HG02970 (cell line): ENCODE measurements around the gene MYH9.
"Not testable (repeated sequence)": the region's sequence is repeated elsewhere in the genome, so short reads cannot be mapped to it uniquely, and the experiment has no call there.

ENCODE experiments used
- ATAC-seq: cut with Tn5 transposase; IDR thresholded peaks from one replicate; pipeline ENCODE4 v1.9.1; 2021; ENCODE audit warnings: mild to moderate bottlenecking, moderate library complexity, moderate number of reproducible peaks; ENCODE audit not compliant: unreplicated experiment, low FRiP score

The MYH9 gene

GRCh38 chr22:36387959-36388726, at the start of gene MYH9:
MYH9 (minus strand) TSS chr22:36387967; CDS start chr22:36349236, 38,731 bp downstream.
- peak; percentile 70 for ATAC-seq

GRCh38 chr22:36435516-36436415, 48.0 kb upstream of the MYH9 start:
- ATAC-seq: no peak

DNA sequence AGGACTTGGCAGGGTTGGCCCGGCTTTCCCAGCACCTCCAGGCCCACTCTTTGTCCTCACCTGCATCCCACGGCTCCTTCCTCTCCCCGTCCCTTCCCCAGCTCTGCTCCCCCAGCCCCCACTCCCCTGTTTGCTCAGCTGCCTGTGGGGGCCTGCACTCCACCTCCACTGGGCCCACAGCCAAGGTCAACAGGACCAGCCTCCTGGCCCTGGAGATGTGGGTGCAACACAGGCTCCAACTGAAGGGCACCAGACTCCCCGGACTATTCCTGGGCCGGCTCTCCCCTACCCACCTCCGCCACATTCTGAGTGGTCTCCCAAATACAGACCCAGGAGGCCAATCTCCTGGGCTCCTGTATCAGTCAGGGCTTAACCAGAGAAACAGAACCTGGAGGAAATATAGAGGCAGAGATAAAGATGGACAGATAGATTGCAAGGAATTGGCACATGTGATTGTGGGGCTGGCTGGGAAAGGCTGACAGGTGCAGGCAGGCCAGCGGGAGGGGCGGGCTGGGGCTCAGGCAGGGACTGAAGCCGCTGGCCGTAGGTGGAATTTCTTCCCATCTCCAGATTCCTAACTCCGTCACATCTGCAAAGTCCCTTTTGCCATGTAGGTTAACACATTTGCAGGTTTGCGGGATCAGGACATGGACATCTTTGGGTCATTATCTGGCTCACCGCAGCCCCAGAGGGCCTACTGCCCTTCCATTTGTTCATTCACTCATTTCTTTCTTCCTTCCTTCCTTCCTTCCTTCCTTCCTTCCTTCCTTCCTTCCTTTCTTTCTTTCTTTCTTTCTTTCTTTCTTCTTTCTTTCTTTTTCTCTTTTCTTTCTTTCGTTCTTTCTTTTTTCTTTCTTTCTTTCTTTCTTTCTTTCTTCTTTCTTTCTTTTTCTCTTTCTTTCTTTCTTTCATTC, 45.8 kb upstream of the MYH9 start:
- no peak for ATAC-seq

GRCh38 chr22:36432592-36433317, 45.0 kb upstream of the MYH9 start:
- no peak for ATAC-seq

GRCh38 chr22:36431977-36432376, 44.2 kb upstream of the MYH9 start:
- no peak for ATAC-seq

DNA sequence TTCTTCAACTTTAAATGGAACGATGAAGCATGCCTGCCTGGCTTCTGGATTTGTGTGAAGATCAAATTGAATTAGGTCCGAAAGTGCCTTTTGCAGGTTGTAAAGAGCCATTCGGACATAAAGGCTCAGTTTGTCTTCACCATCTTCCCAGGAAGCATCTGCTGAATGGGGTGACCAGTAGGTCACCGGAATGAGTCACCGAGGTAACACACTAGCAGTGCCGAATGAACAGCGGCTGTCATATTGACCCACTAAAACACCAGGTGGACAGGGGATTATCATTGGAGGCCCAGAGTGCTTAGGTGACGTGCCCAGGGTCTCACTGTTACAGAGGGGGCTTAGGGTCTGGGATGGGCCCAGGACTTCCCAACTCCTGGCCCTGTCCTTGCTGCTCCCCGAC, 43.1 kb upstream of the MYH9 start:
- ATAC-seq: no peak

DNA sequence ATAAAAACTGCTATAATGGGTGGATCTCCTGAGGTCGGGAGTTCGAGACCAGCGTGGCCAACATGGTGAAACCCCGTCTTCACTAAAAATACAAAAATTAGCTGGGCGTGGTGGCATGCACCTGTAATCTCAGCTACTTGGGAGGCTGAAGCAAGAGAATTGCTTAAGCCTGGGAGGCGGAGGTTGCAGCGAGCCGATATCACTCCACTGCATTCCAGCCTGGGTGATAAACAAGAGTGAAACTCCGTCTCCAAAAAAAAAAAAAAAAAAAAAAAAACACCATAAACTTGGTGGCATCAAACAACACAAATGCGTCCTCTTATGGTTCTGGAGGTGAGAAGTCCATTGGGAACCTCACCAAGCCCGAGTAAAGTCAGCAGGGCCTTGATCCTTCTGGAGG, 40.2 kb upstream of the MYH9 start:
- not testable (repeated sequence) for ATAC-seq

- ATAC-seq: no peak
These were observed 38.3 kb upstream of the MYH9 start for GRCh38 chr22:36425977-36426523.

GRCh38 chr22:36424901-36425579, 37.3 kb upstream of the MYH9 start:
- no peak for ATAC-seq

DNA sequence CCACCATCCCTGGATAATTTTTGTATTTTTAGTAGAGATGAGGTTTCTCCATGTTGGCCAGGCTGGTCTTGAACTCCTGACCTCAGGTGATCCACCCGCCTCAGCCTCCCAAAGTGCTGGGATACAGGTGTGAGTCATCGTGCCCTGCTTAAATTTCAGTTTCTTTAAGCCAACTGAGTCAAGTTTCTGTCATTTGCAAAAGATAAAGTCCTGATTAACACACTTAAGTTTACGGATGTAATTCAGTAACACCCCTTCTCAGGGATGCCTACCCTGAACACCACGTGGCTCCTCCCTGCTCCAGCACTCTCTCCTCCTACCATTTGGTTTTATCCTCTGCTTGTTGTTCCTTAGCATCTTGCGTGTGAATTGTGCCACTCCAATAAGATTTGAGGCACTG, 36.7 kb upstream of the MYH9 start:
- not testable (repeated sequence) for ATAC-seq

GRCh38 chr22:36423461-36424404, 36.0 kb upstream of the MYH9 start:
- ATAC-seq: no peak

DNA sequence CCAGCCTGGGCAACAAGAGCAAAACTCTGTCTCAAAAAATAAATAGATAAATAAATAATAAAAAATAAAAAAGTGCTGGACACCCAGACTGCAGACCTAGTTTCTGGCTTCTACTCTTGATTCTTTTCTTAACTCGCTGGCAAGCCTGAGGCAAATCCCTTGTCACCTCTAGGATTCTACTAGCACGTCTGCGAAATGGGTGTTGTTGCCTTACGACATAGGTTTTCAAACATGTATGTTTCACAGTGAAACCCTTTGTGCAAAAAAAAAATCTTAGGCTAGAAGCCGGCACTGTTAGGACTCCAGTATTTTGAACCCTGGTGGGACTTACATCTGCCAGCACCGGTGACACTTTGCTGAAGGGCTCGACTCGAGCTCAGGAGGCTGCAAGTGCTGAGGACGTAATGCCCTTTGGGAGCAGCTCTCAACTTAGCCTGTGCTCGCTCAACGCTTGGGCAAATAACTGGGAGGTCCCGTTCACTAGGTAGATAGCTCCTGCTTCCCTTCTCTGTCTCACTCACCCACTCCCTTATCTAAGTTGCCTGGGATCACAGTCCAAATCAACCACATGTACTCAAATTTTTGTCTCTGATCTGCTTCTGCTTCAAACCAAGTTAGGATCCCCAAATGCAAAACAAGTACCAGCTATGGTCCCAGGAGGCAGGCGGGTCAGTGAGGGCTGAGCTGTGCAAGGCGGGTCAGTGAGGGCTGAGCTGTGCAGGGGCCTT, 34.7 kb upstream of the MYH9 start:
- no peak for ATAC-seq

DNA sequence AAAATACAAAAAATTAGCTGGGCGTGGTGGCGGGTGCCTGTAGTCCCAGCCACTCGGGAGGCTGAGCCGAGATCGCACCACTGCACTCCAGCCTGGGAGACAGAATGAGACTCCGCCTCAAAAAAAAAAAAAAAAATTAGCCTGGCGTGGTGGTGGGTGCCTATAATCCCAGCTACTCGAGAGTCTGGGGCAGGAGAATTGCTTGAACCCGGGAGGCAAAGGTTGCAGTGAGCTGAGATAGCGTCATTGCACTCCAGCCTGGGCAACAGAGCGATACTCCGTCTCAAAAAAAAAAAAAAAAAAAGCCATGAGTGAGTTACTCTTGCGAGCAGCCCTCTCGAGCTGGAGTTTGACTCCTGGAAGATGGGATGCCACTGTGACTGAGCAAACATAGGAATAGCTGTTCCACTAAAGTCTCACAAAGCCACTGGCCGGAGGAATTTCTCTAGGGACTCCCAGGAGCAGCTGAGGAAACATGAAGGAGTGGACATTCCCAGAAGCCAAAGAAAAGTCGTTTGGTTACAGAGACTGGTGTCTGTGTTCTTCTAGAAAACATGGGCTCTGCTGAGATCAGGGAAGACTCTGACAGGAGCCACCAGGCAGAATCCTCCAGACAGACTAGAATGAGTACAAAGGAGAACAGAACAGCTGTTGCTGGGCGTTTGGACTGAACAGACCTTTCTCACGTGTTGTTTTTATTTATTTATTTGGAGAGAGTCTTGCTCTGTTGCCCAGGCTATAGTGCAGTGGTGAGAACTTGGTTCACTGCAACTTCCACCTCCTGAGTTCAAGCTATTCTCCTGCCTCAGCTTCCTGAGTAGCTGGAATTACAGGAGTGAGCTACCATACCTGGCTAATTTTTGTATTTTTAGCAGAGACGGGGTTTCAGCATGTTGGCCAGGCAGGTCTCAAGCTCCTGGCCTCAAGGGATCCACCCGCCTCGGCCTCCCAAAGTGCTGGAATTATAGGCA, 32.4 kb upstream of the MYH9 start:
- no peak for ATAC-seq

GRCh38 chr22:36419177-36419911, 31.6 kb upstream of the MYH9 start:
- no peak for ATAC-seq

- ATAC-seq: no peak
These were observed 29.5 kb upstream of the MYH9 start for GRCh38 chr22:36417281-36417686.
